GM21390 (cell line): ENCODE measurements around the gene EFCAB11.

ENCODE experiments used
- ATAC-seq: cut with Tn5 transposase; IDR thresholded peaks from one replicate; pipeline ENCODE4 v1.9.1; 2021; ENCODE audit not compliant: unreplicated experiment

Gene EFCAB11, protein sequence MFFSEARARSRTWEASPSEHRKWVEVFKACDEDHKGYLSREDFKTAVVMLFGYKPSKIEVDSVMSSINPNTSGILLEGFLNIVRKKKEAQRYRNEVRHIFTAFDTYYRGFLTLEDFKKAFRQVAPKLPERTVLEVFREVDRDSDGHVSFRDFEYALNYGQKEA

DNA sequence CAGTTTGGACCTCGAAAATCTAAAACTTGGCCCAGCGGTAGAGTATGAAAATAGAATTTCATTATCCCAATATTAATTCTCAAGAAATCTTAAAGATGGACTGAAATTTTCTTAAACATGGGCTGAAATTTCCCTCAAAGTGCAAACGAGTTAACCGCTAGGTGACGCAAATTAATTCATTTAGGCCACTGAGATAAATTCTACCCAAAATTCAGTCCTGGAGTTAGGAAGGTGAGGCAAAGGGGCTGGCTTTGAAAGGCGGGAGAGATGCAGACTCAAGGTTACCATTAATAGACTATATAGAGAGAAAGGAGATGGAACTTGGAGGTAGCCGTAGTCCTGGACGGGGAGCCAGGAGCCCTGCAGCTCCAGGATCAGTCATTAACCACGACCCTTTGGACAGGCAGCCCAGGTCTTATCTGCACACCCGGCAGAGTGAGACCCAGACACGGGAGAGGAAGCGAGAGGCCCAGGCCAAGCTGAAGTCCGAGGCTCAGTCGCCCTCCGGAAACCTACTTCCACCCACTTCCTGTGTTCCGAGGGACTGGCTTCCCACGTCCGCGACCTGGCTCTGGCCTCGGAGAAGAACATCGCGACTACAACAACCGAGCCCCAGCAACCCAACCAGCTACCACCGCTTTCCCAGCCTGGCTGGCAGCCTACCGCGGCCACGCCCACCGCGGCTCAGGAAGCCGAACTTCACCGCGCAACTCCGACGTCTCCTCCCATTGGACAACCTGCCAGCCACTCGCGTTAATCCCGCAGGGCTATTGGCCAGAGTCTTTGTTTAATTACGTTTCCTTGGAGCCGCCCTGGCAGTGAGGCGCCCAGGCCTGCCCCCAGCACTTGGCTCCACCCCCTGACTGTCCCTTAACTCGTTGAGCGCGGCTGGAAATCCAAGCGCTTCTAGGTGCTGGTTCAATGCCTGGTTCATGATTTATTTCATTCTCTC is at the start of gene EFCAB11:
EFCAB11 (minus strand) TSS at position 661 of the 952 bp plus-strand sequence; CDS start at position 591, 70 bp downstream.
- ATAC-seq: peak; percentile 76

DNA sequence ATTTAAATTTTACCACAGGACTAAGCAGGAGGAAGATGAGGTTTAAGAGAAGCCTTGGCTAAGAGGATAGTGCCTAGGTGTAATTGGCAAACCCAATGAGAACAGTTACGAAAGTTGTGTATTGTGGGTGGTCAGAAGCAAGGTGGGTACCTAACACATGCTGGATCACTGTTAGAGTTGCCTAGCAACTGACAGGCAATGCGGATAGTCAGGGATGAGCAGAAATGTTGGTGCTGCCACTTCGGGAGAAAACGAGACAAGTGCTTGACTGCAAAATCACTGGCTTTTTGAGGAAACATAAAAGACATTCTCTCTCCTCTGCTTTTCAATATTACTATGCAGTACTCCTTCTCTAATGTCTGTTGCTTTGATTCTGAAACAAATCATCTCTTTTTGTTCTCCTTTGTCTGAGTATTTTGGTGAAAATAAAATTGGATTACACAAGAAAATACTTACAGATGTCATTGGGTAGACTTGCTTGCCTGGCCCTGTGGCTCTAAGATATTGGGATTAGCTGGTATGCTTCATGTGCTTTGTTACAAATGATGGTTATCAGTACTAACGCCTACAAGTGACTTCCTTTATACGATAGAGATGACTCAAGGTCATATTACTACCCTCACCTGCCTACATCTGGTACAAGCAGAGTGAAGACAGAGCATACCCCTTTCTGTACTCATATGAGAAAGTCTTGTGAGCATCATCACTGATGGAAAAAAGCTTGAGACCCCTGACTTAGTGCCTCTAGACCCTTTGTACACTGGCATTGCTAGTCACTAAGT is 49.2 kb upstream of the EFCAB11 start:
- ATAC-seq: no peak

- no peak for ATAC-seq
Observed at GRCh38 chr14:90000935-90001334, 46.4 kb upstream of the EFCAB11 start.

- no peak for ATAC-seq
Observed at GRCh38 chr14:89996963-89997362, 42.4 kb upstream of the EFCAB11 start.

DNA sequence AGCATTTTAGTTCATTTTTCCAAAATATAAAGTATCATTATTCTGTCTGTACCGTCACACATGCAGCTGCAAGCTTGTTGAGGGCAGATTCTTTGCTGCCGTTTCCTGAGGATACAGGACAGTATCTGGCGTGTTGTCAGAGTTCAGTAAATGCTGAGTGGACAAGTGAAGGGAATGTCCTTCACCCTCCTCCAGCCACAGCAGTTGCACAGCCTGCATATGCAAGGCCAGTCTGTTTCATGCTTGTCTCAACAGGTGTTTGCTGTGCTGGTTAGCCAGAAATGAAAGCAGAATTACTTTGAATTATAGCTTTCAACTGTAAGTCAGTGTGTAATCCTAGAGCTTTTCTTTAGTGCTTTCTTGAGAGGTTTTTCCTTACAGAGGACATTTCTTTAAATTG is 37.7 kb upstream of the EFCAB11 start:
- ATAC-seq: no peak

- no peak for ATAC-seq
Observed at GRCh38 chr14:89990623-89991275, 36.2 kb upstream of the EFCAB11 start.

DNA sequence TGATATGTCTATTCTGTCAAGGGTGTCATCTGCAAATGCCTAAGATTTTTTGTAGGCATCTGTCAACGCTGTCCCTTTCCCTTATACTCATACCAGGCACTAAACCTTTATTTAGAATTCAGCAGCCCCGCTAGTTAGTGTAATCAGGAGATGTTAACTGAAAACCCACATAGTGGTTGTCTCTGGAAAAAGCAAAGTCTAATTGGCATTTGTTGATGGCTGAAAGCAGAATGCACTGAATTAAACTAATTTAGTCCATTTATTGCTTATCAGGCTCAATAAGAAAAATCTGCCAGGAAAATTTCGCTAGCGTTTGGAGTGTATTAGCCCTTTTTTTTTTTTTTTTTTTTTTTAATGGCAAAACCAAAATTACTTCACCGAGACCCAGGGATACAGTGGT is 35.7 kb upstream of the EFCAB11 start:
- ATAC-seq: no peak

DNA sequence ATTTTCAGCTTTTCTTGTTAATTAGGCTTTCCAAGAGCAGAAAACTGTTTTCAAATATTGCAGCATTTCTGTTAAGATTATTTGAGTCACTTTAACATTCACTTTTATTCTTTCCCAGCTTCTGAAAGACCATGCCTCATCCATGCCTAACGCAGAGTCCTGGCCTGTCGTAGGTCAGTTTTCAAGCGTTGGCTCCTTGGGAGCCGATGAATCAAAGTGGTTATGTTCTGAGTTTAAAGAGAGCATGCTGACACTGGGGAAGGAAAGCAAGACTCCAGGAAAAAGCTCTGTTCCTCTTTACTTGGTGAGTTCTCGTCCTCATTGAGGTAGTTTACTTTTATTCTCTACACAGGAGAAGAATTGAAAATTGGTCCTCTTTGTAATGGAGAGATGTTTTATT is 34.3 kb upstream of the EFCAB11 start:
- no peak for ATAC-seq

DNA sequence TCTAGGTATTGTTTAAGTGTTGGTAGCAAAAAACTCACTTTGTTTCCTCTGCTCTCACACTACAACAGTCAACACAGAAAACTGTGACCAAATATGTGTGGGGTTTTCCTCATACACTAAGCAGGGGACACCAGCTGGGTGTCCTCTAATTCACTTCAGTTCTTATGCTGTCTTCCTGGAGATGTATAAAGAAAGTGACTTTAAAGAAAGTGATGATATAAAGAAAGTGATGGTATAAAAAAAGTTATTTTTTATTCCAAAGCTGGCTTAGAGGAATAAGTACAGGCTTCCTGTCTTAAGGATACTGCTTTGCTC is 32.6 kb upstream of the EFCAB11 start:
- ATAC-seq: no peak

DNA sequence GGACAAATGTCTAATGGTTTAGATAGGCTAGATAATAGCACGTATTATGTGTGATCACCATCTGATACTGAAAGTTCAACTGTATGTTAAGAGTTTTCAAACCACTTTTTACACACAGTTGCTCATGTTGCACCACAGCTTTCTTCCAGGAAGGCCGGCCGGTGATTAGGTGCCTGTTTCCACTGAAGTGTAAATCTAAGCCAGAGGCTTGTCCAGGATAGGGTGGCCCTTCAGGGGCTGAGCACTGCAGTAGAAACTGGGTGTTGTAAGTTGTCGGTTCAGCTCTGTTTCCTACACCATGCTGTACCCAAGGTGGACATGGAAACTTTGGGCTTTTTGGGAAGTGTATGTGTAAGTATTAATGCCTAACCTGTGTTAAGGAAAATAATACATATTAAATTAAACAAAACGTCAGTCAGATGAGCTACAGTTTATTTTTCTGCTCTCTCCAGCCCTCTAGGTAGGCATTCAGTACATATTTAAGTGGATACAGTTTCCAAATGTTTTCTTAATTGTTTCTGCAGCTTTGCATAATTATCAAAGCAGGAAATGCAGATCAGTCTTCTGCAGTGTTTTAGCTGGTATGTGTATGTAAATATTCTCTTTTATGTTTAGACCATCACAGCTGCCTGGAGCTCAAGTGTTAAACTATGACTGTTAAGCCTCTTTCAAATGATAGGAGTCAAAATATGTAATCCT is 32.1 kb upstream of the EFCAB11 start:
- no peak for ATAC-seq

GRCh38 chr14:89983375-89983774 is 28.8 kb upstream of the EFCAB11 start:
- ATAC-seq: peak; percentile 63

DNA sequence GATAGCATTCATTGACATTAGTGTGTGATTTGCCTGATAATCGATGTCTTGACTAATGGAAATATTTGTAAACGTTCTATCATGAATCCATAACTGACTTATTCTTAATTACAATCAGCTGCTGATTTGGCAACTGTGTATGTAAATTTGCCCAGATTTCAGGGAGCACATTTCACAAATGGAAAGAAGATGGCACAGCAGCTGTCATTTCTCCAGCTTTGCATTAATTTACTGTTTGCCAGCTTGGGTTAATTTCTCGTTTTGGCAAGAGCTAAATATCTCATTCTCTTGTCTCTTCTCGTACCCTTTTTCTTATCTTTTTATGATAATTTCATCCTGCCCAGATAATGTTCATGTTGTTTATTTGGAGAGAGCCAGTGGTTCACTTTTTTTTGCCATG is 24.1 kb upstream of the EFCAB11 start:
- no peak for ATAC-seq

- no peak for ATAC-seq
Observed at GRCh38 chr14:89977668-89978067, 23.1 kb upstream of the EFCAB11 start.

DNA sequence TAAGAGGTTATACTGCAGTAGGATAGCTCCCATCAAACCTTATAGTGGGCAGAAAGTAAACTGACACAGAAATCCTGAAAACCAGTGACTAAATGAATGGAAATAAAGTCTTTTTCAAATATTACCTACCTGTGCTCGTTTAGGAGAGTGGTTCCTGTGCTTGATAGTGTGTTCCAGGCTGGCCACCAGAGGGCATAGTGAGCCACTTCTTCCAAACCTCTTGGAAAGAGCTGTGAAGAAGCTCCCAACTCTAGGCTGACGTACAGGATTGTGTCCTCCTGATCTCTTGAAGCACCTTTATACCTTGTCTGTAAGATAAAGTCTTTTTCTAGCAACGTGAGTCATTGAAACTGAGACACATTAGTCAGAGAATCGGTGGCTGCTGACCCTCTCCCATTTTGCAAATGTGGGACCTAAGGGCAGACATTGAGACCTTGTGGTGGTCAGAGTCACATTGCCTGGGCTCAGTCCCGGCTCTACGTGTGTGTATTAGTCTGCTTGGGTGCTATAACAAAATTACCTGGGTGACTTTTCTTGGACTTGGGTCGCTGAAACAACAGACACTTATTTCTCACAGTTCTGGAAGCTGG is 18.8 kb upstream of the EFCAB11 start:
- peak; percentile 60 for ATAC-seq

DNA sequence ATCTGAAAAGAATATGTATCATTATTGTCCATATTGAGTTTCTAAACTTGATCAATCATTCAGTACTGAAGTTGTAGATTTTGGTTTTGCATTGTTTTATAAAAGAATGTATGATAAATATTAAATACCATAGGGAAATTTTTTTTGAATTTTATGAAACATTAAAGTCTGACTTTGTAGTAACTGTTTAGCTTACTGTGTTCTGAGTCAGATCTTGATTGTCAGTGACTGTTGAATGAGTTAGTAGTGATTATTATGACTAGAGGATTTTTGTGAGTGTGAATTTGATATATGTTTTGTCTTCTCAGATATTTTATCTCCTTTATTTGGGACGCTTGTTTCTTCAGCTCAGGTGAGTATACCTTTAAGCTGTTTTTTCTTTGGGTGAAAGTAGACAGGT is 11.3 kb upstream of the EFCAB11 start:
- no peak for ATAC-seq

GRCh38 chr14:89963288-89963978 is 8.9 kb upstream of the EFCAB11 start:
- no peak for ATAC-seq

DNA sequence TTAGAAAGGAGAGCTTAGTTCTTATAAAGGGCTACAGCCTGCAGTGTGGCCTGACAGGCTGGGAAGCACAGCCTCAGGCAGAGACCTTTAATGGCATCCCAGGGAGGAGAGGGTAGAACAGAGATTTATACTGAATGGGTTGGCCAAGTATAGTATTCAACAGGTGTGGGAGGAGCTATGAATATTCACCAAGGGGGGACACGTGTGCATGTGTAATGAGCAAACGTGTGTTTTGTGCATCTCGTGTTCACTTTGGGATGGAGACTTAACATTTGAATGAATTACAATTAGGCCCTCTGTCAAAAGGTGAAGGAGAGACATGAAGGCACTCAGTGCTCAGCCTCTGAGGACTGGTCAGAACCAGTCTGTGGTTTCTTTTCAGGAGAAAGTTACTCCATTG is 6.4 kb upstream of the EFCAB11 start:
- ATAC-seq: no peak

GRCh38 chr14:89959853-89960445 is 5.4 kb upstream of the EFCAB11 start:
- no peak for ATAC-seq

GRCh38 chr14:89958966-89959365 is 4.4 kb upstream of the EFCAB11 start:
- no peak for ATAC-seq
